ENCODE measurements around the gene TNFRSF9. TPM values are rescaled to one million over a fixed set of nuclear protein-coding genes. Genes with fewer than 3 reads are reported as not detected.

Gene TNFRSF9
- total and polyA plus RNA-seq, 8 donors = 0.06 to 0.58 (median 0.37) TPM; not detected in 3

DNA sequence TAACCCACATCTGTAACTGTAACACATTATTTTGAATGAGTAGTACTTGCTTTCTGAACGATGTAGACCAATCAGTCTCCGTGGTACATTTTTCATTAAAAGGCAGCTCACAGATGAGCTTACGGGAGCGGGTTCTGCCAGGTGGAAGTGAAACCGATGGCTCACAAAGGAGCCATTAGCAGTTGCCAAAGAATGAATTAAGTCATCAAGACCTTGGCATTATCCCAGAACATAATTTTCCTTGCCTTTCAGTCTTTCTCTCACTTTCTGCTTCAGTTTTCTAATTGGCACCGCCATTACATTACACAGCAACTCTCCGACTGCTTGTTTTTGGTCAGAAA, 54.3 kb downstream of the TNFRSF9 start:
- peaks cover 0 to 29% (median 0%) of the 10 kb centered on the region in 3 donors for H3K27me3 ChIP-seq
- intact Hi-C loops (cut with DNase I; ENCODE audit: low total_unique reads) = no loop called here
- no peaks in the 10 kb centered on the region for H3K36me3 ChIP-seq
- DNase-seq = peak in 1 of 2 donors; percentile 6
- H3K27ac ChIP-seq = peak overlapping the region in 1 of 5 donors; percentile 32
- peaks cover 0 to 9% (median 0%) of the 10 kb centered on the region in 4 donors for H3K4me1 ChIP-seq
- H3K9me3 ChIP-seq = no peaks in the 10 kb centered on the region
- WGBS, 5 donors = 35 to 60% (median 47%) methylated on average over 7 of the region's 7 CpGs
- TF ChIP-seq, protein P1, sequence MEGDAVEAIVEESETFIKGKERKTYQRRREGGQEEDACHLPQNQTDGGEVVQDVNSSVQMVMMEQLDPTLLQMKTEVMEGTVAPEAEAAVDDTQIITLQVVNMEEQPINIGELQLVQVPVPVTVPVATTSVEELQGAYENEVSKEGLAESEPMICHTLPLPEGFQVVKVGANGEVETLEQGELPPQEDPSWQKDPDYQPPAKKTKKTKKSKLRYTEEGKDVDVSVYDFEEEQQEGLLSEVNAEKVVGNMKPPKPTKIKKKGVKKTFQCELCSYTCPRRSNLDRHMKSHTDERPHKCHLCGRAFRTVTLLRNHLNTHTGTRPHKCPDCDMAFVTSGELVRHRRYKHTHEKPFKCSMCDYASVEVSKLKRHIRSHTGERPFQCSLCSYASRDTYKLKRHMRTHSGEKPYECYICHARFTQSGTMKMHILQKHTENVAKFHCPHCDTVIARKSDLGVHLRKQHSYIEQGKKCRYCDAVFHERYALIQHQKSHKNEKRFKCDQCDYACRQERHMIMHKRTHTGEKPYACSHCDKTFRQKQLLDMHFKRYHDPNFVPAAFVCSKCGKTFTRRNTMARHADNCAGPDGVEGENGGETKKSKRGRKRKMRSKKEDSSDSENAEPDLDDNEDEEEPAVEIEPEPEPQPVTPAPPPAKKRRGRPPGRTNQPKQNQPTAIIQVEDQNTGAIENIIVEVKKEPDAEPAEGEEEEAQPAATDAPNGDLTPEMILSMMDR (IDR thresholded peaks at IDR 0.05) = no peak
- TF ChIP-seq POLR2AphosphoS5 (IDR thresholded peaks at IDR 0.05) (no peak), POLR2A (IDR thresholded peaks at IDR 0.05) (no peak), EP300 (IDR thresholded peaks at IDR 0.05) (no peak)
- peak overlapping the region in 3 of 4 donors; percentile 6 to 31 (median 19) for H3K4me3 ChIP-seq

GRCh38 chr1:7885513-7886404, 54.9 kb downstream of the TNFRSF9 start:
- Histone ChIP-seq H3K9me3 (no peaks in the 10 kb centered on the region), H3K36me3 (no peaks in the 10 kb centered on the region), H3K27ac (peak overlapping the region in 1 of 5 donors; percentile 32), H3K4me1 (peaks cover 0 to 9% (median 0%) of the 10 kb centered on the region in 4 donors), H3K4me3 (peak overlapping the region in 3 of 4 donors; percentile 6 to 31 (median 19)), H3K27me3 (peaks cover 0 to 29% (median 0%) of the 10 kb centered on the region in 3 donors)
- intact Hi-C loops (cut with DNase I; ENCODE audit: low total_unique reads) = no loop called here
- WGBS, 5 donors = 13 to 32% (median 26%) methylated on average over 18 to 26 of the region's 27 CpGs
- peak; percentile 65 to 91 for DNase-seq
- TF ChIP-seq EP300 (IDR thresholded peaks at IDR 0.05) (no peak), POLR2A (IDR thresholded peaks at IDR 0.05) (no peak), POLR2AphosphoS5 (IDR thresholded peaks at IDR 0.05) (no peak)
- TF ChIP-seq, protein P1 (IDR thresholded peaks at IDR 0.05) = no peak

- TF ChIP-seq, protein P1 (IDR thresholded peaks at IDR 0.05) = no peak
- no peak for TF ChIP-seq POLR2AphosphoS5 (IDR thresholded peaks at IDR 0.05)
- TF ChIP-seq EP300 (IDR thresholded peaks at IDR 0.05) = no peak
- no peak overlapping the region for H3K4me3 ChIP-seq
- H3K4me1 ChIP-seq = peaks cover 0 to 9% (median 0%) of the 10 kb centered on the region in 4 donors
- intact Hi-C loops (cut with DNase I; ENCODE audit: low total_unique reads) = no loop called here
- DNase-seq = no peak
- H3K27me3 ChIP-seq = peaks cover 0 to 29% (median 0%) of the 10 kb centered on the region in 3 donors
- H3K9me3 ChIP-seq = no peaks in the 10 kb centered on the region
- WGBS, 5 donors = 53 to 96% (median 92%) methylated on average over 1 of the region's 1 CpG
- no peak overlapping the region for H3K27ac ChIP-seq
- H3K36me3 ChIP-seq = no peaks in the 10 kb centered on the region
These were observed 55.9 kb downstream of the TNFRSF9 start for GRCh38 chr1:7884757-7885156.

DNA sequence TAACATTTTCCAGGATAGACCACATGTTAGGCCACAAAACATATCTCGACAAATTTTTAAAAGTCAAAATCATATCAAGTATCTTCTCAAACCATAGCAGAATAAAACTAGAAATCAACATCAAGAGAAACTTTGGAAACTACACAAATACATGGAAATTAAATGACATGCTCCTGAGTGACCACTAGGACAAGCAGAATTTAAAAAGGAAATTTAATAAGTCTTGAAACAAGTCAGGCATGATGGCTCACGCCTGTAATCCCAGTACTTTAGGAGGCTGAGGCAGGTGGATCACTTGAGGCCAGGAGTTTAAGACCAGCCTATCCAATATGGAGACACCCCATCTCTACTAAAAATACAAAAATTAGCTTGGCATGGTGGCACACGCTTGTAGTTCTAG, 61.4 kb downstream of the TNFRSF9 start:
- DNase-seq = no peak
- Histone ChIP-seq H3K27me3 (no peaks in the 10 kb centered on the region), H3K4me3 (no peak overlapping the region), H3K9me3 (peaks cover 0 to 14% (median 11%) of the 10 kb centered on the region in 4 donors), H3K36me3 (no peaks in the 10 kb centered on the region), H3K27ac (no peak overlapping the region), H3K4me1 (no peaks in the 10 kb centered on the region)
- 88 to 92% (median 89%) methylated on average over 3 of the region's 3 CpGs for WGBS, 5 donors
- TF ChIP-seq, protein P1 (IDR thresholded peaks at IDR 0.05) = no peak
- TF ChIP-seq EP300 (IDR thresholded peaks at IDR 0.05) (no peak), POLR2A (IDR thresholded peaks at IDR 0.05) (no peak), POLR2AphosphoS5 (IDR thresholded peaks at IDR 0.05) (no peak)
- intact Hi-C loops (cut with DNase I; ENCODE audit: low total_unique reads) = no loop called here

Measured in stomach (tissue), 9 donors.